GM18909 (cell line): ENCODE measurements around the gene AMZ1.

Source experiments
- ATAC-seq: cut with Tn5 transposase; IDR thresholded peaks from one replicate; pipeline ENCODE4 v1.9.1; 2021; ENCODE audit warnings: mild to moderate bottlenecking; ENCODE audit not compliant: unreplicated experiment, poor library complexity

AMZ1 gene

GRCh38 chr7:2764621-2765020, 76.6 kb downstream of the AMZ1 start:
- no peak for ATAC-seq
